Measurements from ENCODE around the gene CCL13.

- TF ChIP-seq CBX2 (IDR thresholded peaks at IDR 0.05; ENCODE audit: borderline replicate concordance, low read depth) = no peak
- TF ChIP-seq RARB (CRISPR knock-in tag; IDR thresholded peaks at IDR 0.05) = no peak
- no peak for TF ChIP-seq CBX8 (IDR thresholded peaks at IDR 0.05)
- TF ChIP-seq EHMT2 (IDR thresholded peaks at IDR 0.05; ENCODE audit: low read depth) = no peak
- no peak for TF ChIP-seq MAZ (IDR thresholded peaks at IDR 0.05; ENCODE audit: borderline replicate concordance, low read depth, low read length)
- TF ChIP-seq CTCF (IDR thresholded peaks at IDR 0.05) = no peak
- TF ChIP-seq POLR2A (IDR thresholded peaks at IDR 0.05; ENCODE audit: low read length) = no peak
- TF ChIP-seq USF2 (IDR thresholded peaks at IDR 0.05) = no peak
Measured at GRCh38 chr17:34351096-34351495, 5.2 kb upstream of the CCL13 start.
